ENCODE results near the gene SLMAP.

GRCh38 chr3:57809609-57809968 lies 53.5 kb downstream of the SLMAP start:
- no peak for TF ChIP-seq CTCF (IDR thresholded peaks at IDR 0.05; ENCODE audit: insufficient read depth, low read depth, low read length)
- no peak for TF ChIP-seq EZH2 (IDR thresholded peaks at IDR 0.05; ENCODE audit: insufficient read depth, low read length)
